ENCODE measurements around the gene GPLD1.
A peak's percentile ranks its signal among the peaks of the same experiment; 100 is the strongest.
"Not testable (repeated sequence)": the region's sequence is repeated elsewhere in the genome, so short reads cannot be mapped to it uniquely, and the experiment has no call there.

GPLD1 gene

GRCh38 chr6:24408719-24409410, 80.5 kb downstream of the GPLD1 start:
- no peak for DNase-seq

GRCh38 chr6:24405262-24405661, 84.1 kb downstream of the GPLD1 start:
- no peak for DNase-seq

- peak; percentile 10 for DNase-seq
Measured at GRCh38 chr6:24403501-24403824, 85.9 kb downstream of the GPLD1 start.

GRCh38 chr6:24402697-24403500, 86.5 kb downstream of the GPLD1 start, which contains the start of gene MRS2:
MRS2 (plus strand) TSS chr6:24402936; CDS start chr6:24403047, 111 bp downstream.
- DNase-seq, result peak; percentile 93

- no peak for DNase-seq
Measured at GRCh38 chr6:24401458-24401857, 87.9 kb downstream of the GPLD1 start.

GRCh38 chr6:24400045-24401039, 89.0 kb downstream of the GPLD1 start:
- DNase-seq, result not testable (repeated sequence)

GRCh38 chr6:24397631-24398030, 91.7 kb downstream of the GPLD1 start:
- DNase-seq, result no peak

- no peak for DNase-seq
Measured at GRCh38 chr6:24396824-24397223, 92.6 kb downstream of the GPLD1 start.

GRCh38 chr6:24394780-24395437, 94.5 kb downstream of the GPLD1 start:
- DNase-seq, result no peak

- no peak for DNase-seq
Measured at GRCh38 chr6:24394061-24394779, 95.2 kb downstream of the GPLD1 start.

GRCh38 chr6:24391756-24392405, 97.5 kb downstream of the GPLD1 start:
- DNase-seq, result no peak

GRCh38 chr6:24391208-24391607, 98.2 kb downstream of the GPLD1 start:
- no peak for DNase-seq

GRCh38 chr6:24387818-24388217, 101.6 kb downstream of the GPLD1 start:
- no peak for DNase-seq

- DNase-seq, result no peak
Measured at GRCh38 chr6:24385536-24386269, 103.7 kb downstream of the GPLD1 start.

GRCh38 chr6:24384369-24385130, 104.8 kb downstream of the GPLD1 start:
- not testable (repeated sequence) for DNase-seq

- not testable (repeated sequence) for DNase-seq
Measured at GRCh38 chr6:24382891-24383494, 106.4 kb downstream of the GPLD1 start.

GRCh38 chr6:24382220-24382540, 107.2 kb downstream of the GPLD1 start:
- no peak for DNase-seq

- no peak for DNase-seq
Measured at GRCh38 chr6:24381476-24382219, 107.7 kb downstream of the GPLD1 start.

Data from NCI-H510A treated with DMSO at 0.1 percent for 48 hours (cell line).